DND-41 (cell line): ENCODE data around the gene SLC37A3.
A peak's percentile ranks its signal among the peaks of the same experiment; 100 is the strongest.
"Not testable (repeated sequence)": the region's sequence is repeated elsewhere in the genome, so short reads cannot be mapped to it uniquely, and the experiment has no call there.

Experiments used
- ATAC-seq: fragments of 200-7000 bp; cut with Tn5 transposase; 3 replicates; pipeline ENCODE4 v1.9.1; 2021; ENCODE audit warnings: low read depth; ENCODE audit not compliant: insufficient read depth
- DNase-seq: peaks from one replicate; pipeline ENCODE4 v3.0.0-alpha.2; 2020
- H2AFZ ChIP-seq: 2 replicates; pipeline ENCODE4 v1.6.0; 2012; ENCODE audit warnings: low read depth, low read length
- H3K27ac ChIP-seq: 2 replicates; pipeline ENCODE4 v1.5.1; 2012; ENCODE audit warnings: low read length, inconsistent platforms
- H3K27me3 ChIP-seq: fragments of 200-600 bp; sonication (generic); 2 replicates; pipeline ENCODE4 v1.6.0; 2012; ENCODE audit warnings: low read length, mild to moderate bottlenecking, inconsistent platforms; ENCODE audit not compliant: insufficient read depth, poor library complexity
- H3K36me3 ChIP-seq: 2 replicates; pipeline ENCODE4 v1.5.1; 2012; ENCODE audit warnings: low read length, inconsistent platforms; ENCODE audit not compliant: insufficient read depth
- H3K4me1 ChIP-seq: 2 replicates; pipeline ENCODE4 v1.5.1; 2012; ENCODE audit warnings: mild to moderate bottlenecking, low read length; ENCODE audit not compliant: insufficient read depth
- H3K4me2 ChIP-seq: 2 replicates; pipeline ENCODE4 v1.6.0; 2012; ENCODE audit warnings: mild to moderate bottlenecking, moderate library complexity, low read length, inconsistent platforms; ENCODE audit not compliant: insufficient read depth
- H3K4me3 ChIP-seq, 2 experiments: fragments of 200-600 bp in 1 of 2; shearing (Covaris generic) in 1 of 2; 2 replicates each; pipeline ENCODE4 v1.5.1; 2012 to 2016; ENCODE audit warnings: inconsistent platforms in 2 of 2, low read length in 2 of 2, mild to moderate bottlenecking in 2 of 2, low read depth in 1 of 2, moderate library complexity in 1 of 2
- H3K79me2 ChIP-seq: 2 replicates; pipeline ENCODE4 v1.6.0; 2012; ENCODE audit warnings: low read length, inconsistent platforms; ENCODE audit not compliant: insufficient read depth
- H3K9ac ChIP-seq: 2 replicates; pipeline ENCODE4 v1.6.0; 2012; ENCODE audit warnings: low read depth, mild to moderate bottlenecking, inconsistent platforms, low read length, moderate library complexity
- H3K9me3 ChIP-seq: 2 replicates; pipeline ENCODE4 v1.5.1; 2012; ENCODE audit warnings: low read length, moderate library complexity, mild to moderate bottlenecking, inconsistent platforms; ENCODE audit not compliant: insufficient read depth, severe bottlenecking
- H4K20me1 ChIP-seq: 2 replicates; pipeline ENCODE4 v1.6.0; 2012; ENCODE audit warnings: low read length; ENCODE audit not compliant: insufficient read depth
- EZH2 ChIP-seq: IDR thresholded peaks from 3 replicates; pipeline ENCODE4 v1.6.1; 2012; ENCODE audit warnings: borderline replicate concordance, low read depth, mild to moderate bottlenecking, moderate library complexity, low read length, inconsistent platforms; ENCODE audit not compliant: severe bottlenecking
- TF ChIP-seq, protein P1 (sequence below): IDR thresholded peaks from 2 replicates; pipeline ENCODE4 v1.5.1; 2012; ENCODE audit warnings: borderline replicate concordance, low read length, moderate library complexity, mild to moderate bottlenecking; ENCODE audit not compliant: poor library complexity, severe bottlenecking; ENCODE audit errors: extremely low read depth

Gene SLC37A3

DNA sequence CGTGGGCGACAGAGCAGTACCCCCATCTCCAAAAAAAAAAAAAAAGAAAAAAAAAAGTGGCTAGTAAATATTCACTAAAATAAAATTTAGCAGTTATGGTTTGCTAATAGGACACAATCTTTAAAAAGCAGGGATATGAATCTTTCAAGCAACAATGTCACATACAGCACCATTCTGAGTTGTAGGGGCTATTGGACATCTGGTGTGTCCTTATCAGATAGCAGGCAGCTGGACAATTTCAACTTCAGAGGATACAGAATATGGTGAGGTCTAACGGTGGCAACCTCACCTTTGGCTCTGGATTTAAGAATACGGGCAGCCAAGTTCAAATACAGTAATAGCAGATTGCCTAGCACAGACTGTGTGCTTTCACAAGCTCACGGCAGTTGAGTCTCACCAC lies 51.1 kb downstream of the SLC37A3 start:
- no peak for TF ChIP-seq EZH2
- TF ChIP-seq, protein P1, sequence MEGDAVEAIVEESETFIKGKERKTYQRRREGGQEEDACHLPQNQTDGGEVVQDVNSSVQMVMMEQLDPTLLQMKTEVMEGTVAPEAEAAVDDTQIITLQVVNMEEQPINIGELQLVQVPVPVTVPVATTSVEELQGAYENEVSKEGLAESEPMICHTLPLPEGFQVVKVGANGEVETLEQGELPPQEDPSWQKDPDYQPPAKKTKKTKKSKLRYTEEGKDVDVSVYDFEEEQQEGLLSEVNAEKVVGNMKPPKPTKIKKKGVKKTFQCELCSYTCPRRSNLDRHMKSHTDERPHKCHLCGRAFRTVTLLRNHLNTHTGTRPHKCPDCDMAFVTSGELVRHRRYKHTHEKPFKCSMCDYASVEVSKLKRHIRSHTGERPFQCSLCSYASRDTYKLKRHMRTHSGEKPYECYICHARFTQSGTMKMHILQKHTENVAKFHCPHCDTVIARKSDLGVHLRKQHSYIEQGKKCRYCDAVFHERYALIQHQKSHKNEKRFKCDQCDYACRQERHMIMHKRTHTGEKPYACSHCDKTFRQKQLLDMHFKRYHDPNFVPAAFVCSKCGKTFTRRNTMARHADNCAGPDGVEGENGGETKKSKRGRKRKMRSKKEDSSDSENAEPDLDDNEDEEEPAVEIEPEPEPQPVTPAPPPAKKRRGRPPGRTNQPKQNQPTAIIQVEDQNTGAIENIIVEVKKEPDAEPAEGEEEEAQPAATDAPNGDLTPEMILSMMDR, result no peak
- no peaks in the 10 kb centered on the region for H3K79me2 ChIP-seq
- no peak overlapping the region for H3K4me2 ChIP-seq
- H3K36me3 ChIP-seq, result peaks cover 77% of the 10 kb centered on the region
- H3K27me3 ChIP-seq, result no peaks in the 10 kb centered on the region
- no peak overlapping the region for H3K27ac ChIP-seq
- H3K9ac ChIP-seq, result no peak overlapping the region
- no peaks in the 10 kb centered on the region for H4K20me1 ChIP-seq
- peaks cover 10% of the 10 kb centered on the region for H3K4me1 ChIP-seq
- H2AFZ ChIP-seq, result no peak overlapping the region
- no peaks in the 10 kb centered on the region for H3K9me3 ChIP-seq
- H3K4me3 ChIP-seq, result no peak overlapping the region
- ATAC-seq, result no peak
- DNase-seq, result no peak

DNA sequence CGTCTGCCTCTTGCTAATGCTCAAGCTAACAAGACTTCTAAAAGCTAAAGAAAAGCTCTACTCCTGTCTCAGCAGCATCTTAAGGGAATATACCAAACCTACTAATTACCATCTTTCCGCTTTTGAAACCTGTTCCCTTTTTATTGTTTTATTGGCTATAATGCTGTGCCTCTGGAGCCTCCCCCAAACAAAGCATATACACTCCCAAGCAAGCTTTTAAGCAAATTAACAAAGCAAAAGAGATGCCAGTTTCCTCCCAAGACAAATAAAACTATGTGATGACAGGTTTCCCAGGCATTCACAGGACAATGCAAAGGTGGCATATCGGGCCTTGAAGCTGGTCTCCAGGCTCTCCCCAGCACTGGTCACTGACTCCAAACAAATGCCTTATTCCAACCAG lies 52.9 kb downstream of the SLC37A3 start:
- Histone ChIP-seq H4K20me1 (no peaks in the 10 kb centered on the region), H2AFZ (no peak overlapping the region), H3K9ac (no peak overlapping the region), H3K9me3 (no peaks in the 10 kb centered on the region), H3K27ac (no peak overlapping the region), H3K4me1 (peaks cover 10% of the 10 kb centered on the region), H3K27me3 (no peaks in the 10 kb centered on the region), H3K79me2 (no peaks in the 10 kb centered on the region), H3K36me3 (peaks cover 78% of the 10 kb centered on the region), H3K4me3 (no peak overlapping the region), H3K4me2 (no peak overlapping the region)
- DNase-seq (no peak), ATAC-seq (no peak)
- no peak for TF ChIP-seq EZH2
- TF ChIP-seq, protein P1, result no peak

DNA sequence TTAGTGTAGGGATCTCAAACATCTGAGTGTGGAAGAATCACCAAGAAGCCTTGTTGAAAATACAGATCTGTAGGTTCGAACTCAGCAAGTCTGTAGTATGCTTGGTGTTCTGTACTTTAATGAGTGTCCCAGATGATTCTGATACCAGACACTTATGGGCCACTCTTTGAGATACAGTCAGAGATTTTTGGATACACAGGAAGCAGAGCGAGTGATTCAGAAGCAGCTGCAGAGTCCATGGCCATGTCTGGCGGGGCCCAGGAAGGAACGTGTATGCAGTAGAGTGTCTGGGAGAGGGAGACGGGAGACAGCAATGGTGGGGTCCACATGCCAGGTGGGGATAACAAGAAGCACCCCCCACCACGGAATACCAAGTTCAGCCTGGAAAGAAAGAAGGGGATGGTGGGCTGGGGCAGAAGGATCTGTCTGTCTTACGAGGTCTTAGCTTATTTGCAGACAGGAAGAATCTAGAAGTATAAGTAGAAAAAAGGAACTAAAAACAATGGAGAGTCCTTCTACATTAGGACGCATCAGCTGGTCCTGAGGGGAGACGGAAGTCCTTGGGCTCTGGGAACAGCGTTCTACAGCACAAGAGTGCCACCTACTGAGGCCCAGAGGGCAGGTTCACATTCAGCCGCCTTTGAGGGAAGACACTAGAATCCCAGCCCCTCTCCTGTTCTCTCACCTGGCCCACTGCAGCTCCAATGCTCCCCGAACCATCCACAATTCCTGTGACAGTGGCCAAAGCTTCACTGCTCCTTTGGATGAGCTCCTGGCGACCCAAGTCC lies 55.4 kb downstream of the SLC37A3 start:
- Histone ChIP-seq H3K9ac (no peak overlapping the region), H3K36me3 (peaks cover 64% of the 10 kb centered on the region), H3K4me3 (no peak overlapping the region), H3K27me3 (no peaks in the 10 kb centered on the region), H3K4me1 (no peaks in the 10 kb centered on the region), H3K4me2 (no peak overlapping the region), H3K27ac (no peak overlapping the region), H3K9me3 (no peaks in the 10 kb centered on the region), H2AFZ (no peak overlapping the region), H3K79me2 (no peaks in the 10 kb centered on the region), H4K20me1 (no peaks in the 10 kb centered on the region)
- TF ChIP-seq EZH2, result no peak
- TF ChIP-seq, protein P1, result peak; percentile 59
- peak; percentile 23 for DNase-seq
- peak; percentile 72 for ATAC-seq

DNA sequence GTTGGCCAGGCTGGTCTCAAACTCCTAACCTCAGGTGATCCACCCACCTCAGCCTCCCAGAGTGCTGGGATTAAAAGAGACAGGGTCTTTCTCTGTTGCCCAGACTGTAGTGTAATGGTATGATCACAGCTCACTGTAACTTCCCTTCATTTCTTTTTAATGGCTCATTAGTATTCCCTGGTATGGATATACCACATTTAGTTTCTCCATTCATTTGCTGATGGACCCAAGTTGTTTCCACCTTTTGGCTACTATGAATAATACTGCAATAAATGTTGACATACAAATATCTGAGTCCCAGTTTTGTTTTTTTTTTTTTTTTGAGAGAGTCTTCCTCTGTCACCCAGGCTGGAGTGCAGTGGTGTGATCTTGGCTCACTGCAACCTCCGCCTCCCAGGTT lies 59.4 kb downstream of the SLC37A3 start:
- not testable (repeated sequence) for H3K79me2 ChIP-seq, H3K4me2 ChIP-seq, H3K27ac ChIP-seq, ATAC-seq, H3K9me3 ChIP-seq, DNase-seq, H3K27me3 ChIP-seq, H3K4me1 ChIP-seq, H4K20me1 ChIP-seq, H3K9ac ChIP-seq, H2AFZ ChIP-seq, H3K4me3 ChIP-seq
- H3K36me3 ChIP-seq, result peaks cover 59% of the 10 kb centered on the region
